HG02870 (cell line): ENCODE measurements around the gene SIGLEC6.

Experiments
- ATAC-seq: cut with Tn5 transposase; IDR thresholded peaks from one replicate; pipeline ENCODE4 v1.9.1; 2021; ENCODE audit warnings: mild to moderate bottlenecking, moderate library complexity; ENCODE audit not compliant: unreplicated experiment

The SIGLEC6 gene

GRCh38 chr19:51548891-51549305 lies 17.4 kb upstream of the SIGLEC6 start:
- no peak for ATAC-seq

- ATAC-seq: no peak
These were observed 16.8 kb upstream of the SIGLEC6 start for GRCh38 chr19:51548213-51548651.

GRCh38 chr19:51547397-51548212 lies 16.1 kb upstream of the SIGLEC6 start:
- no peak for ATAC-seq

- ATAC-seq: no peak
These were observed 15.4 kb upstream of the SIGLEC6 start for GRCh38 chr19:51546650-51547396.

GRCh38 chr19:51546107-51546649 lies 14.7 kb upstream of the SIGLEC6 start:
- no peak for ATAC-seq

GRCh38 chr19:51544038-51544437 lies 12.6 kb upstream of the SIGLEC6 start:
- ATAC-seq: no peak

- ATAC-seq: no peak
These were observed 11.2 kb upstream of the SIGLEC6 start for GRCh38 chr19:51542699-51543098.

GRCh38 chr19:51541458-51542357 lies 10.2 kb upstream of the SIGLEC6 start:
- ATAC-seq: no peak

- no peak for ATAC-seq
These were observed 8.4 kb upstream of the SIGLEC6 start for GRCh38 chr19:51539821-51540366.

- ATAC-seq: no peak
These were observed 4.1 kb upstream of the SIGLEC6 start for GRCh38 chr19:51535535-51535934.

- no peak for ATAC-seq
These were observed 854 bp downstream of the SIGLEC6 start for GRCh38 chr19:51530616-51531015.

GRCh38 chr19:51529301-51529700 lies 2.2 kb downstream of the SIGLEC6 start:
- no peak for ATAC-seq

GRCh38 chr19:51525651-51526050 lies 5.8 kb downstream of the SIGLEC6 start:
- ATAC-seq: no peak

GRCh38 chr19:51524666-51525264 lies 6.7 kb downstream of the SIGLEC6 start:
- no peak for ATAC-seq

- ATAC-seq: no peak
These were observed 9.7 kb downstream of the SIGLEC6 start for GRCh38 chr19:51521781-51522180.

- no peak for ATAC-seq
These were observed 10.1 kb downstream of the SIGLEC6 start for GRCh38 chr19:51521357-51521756.

- ATAC-seq: no peak
These were observed 10.7 kb downstream of the SIGLEC6 start for GRCh38 chr19:51520728-51521127.

GRCh38 chr19:51514866-51515481 lies 16.5 kb downstream of the SIGLEC6 start:
- ATAC-seq: no peak

- ATAC-seq: no peak
These were observed 17.5 kb downstream of the SIGLEC6 start for GRCh38 chr19:51513968-51514367.

GRCh38 chr19:51511353-51511752 lies 20.1 kb downstream of the SIGLEC6 start:
- ATAC-seq: no peak
